Tibial nerve (tissue), 4 donors: ENCODE measurements around the gene RNF212. TPM values are rescaled to one million over a fixed set of nuclear protein-coding genes. Genes with fewer than 3 reads are reported as not detected.

Source experiments
- DNase-seq, 2 donors: peaks; one replicate each; pipeline ENCODE4 v3.0.0-alpha.2; 2019; ENCODE audit warnings: low spot score in 2 of 2
- H3K27ac ChIP-seq, 4 donors: fragments of 200-600 bp; sonication (generic) in 3 of 4; one replicate each; pipeline ENCODE4 v1.5.1; 2017 to 2019; ENCODE audit warnings: mild to moderate bottlenecking in 1 of 4
- H3K27me3 ChIP-seq, 2 donors: fragments of 200-600 bp; sonication (generic) in 1 of 2; one replicate each; pipeline versions ENCODE4 v1.5.1 to v1.6.0; 2017 to 2019
- H3K36me3 ChIP-seq, 3 donors: fragments of 200-600 bp; sonication (generic); one replicate each; pipeline ENCODE4 v1.5.1; 2018 to 2019
- H3K4me1 ChIP-seq, 4 donors: fragments of 200-600 bp; sonication (generic) in 3 of 4; one replicate each; pipeline ENCODE4 v1.5.1; 2017 to 2019
- H3K4me3 ChIP-seq, 4 donors: fragments of 200-600 bp; sonication (generic) in 3 of 4; one replicate each; pipeline ENCODE4 v1.5.1; 2017 to 2019; ENCODE audit warnings: mild to moderate bottlenecking in 1 of 4, moderate library complexity in 1 of 4
- H3K9me3 ChIP-seq, 4 donors: fragments of 200-600 bp; sonication (generic) in 3 of 4; one replicate each; pipeline ENCODE4 v1.5.1; 2017 to 2019
- CTCF ChIP-seq, 5 experiments: fragments of 200-600 bp in 3 of 5; fragments of 450-650 bp in 2 of 5; sonication (generic) in 3 of 5; IDR thresholded peaks; one replicate each; pipeline ENCODE4 v1.5.1; 2016 to 2019; ENCODE audit warnings: antibody characterized with exemption in 5 of 5, mild to moderate bottlenecking in 3 of 5, moderate library complexity in 2 of 5
- EP300 ChIP-seq, 2 donors: sonication (generic); formaldehyde crosslinking; IDR thresholded peaks; one replicate each; pipeline ENCODE4 v1.6.1; 2017; ENCODE audit warnings: antibody characterized with exemption in 2 of 2, mild to moderate bottlenecking in 1 of 2
- POLR2A ChIP-seq, 2 donors: fragments of 450-650 bp; IDR thresholded peaks; one replicate each; pipeline ENCODE4 v1.6.1; 2017; ENCODE audit warnings: antibody characterized with exemption in 2 of 2, mild to moderate bottlenecking in 2 of 2, moderate library complexity in 2 of 2
- WGBS, 2 donors: methylation state at CpG; one replicate each; pipeline ENCODE4 v1.1.5; 2018; 5-methylcytosine and 5-hydroxymethylcytosine counted together
- total RNA-seq, 4 donors: library from RNA; depleted of rRNA; stranded (reverse); fragments of >200 nt; gene quantifications; one replicate each; pipeline ENCODE4 v1.1.0, GENCODE V29; 2016

RNF212 gene
- total RNA-seq, 4 donors from 2014 or later: 2.5 to 24.7 (median 9.8) TPM

GRCh38 chr4:1075809-1076699, 37.3 kb downstream of the RNF212 start:
- no peak for DNase-seq
- H3K9me3 ChIP-seq: no peaks in the 10 kb centered on the region
- no peak for TF ChIP-seq POLR2A (IDR thresholded peaks at IDR 0.05)
- no peak for TF ChIP-seq EP300 (IDR thresholded peaks at IDR 0.05)
- no peak for TF ChIP-seq CTCF (IDR thresholded peaks at IDR 0.05)
- H3K27me3 ChIP-seq: peaks cover 0 to 8% of the 10 kb centered on the region in 2 donors
- peaks cover 0 to 9% (median 0%) of the 10 kb centered on the region in 4 donors for H3K4me1 ChIP-seq
- H3K4me3 ChIP-seq: no peak overlapping the region
- no peaks in the 10 kb centered on the region for H3K36me3 ChIP-seq
- H3K27ac ChIP-seq: no peak overlapping the region
- WGBS, 2 donors: 76 to 84% methylated on average over 6 to 11 of the region's 11 CpGs

- Histone ChIP-seq H3K27me3 (no peaks in the 10 kb centered on the region), H3K27ac (no peak overlapping the region), H3K4me1 (peaks cover 0 to 9% (median 0%) of the 10 kb centered on the region in 4 donors), H3K4me3 (no peak overlapping the region), H3K36me3 (no peaks in the 10 kb centered on the region), H3K9me3 (no peaks in the 10 kb centered on the region)
- WGBS, 2 donors: 70 to 78% methylated on average over 6 to 7 of the region's 7 CpGs
- DNase-seq: no peak
- TF ChIP-seq POLR2A (IDR thresholded peaks at IDR 0.05) (no peak), EP300 (IDR thresholded peaks at IDR 0.05) (no peak), CTCF (IDR thresholded peaks at IDR 0.05) (no peak)
Measured at GRCh38 chr4:1075225-1075624, 38.1 kb downstream of the RNF212 start.

- no peaks in the 10 kb centered on the region for H3K36me3 ChIP-seq
- no peak overlapping the region for H3K4me3 ChIP-seq
- no peak for DNase-seq
- no peak for TF ChIP-seq CTCF (IDR thresholded peaks at IDR 0.05)
- no peak for TF ChIP-seq EP300 (IDR thresholded peaks at IDR 0.05)
- TF ChIP-seq POLR2A (IDR thresholded peaks at IDR 0.05): no peak
- H3K27me3 ChIP-seq: no peaks in the 10 kb centered on the region
- 84 to 86% methylated on average over 9 of the region's 9 CpGs for WGBS, 2 donors
- H3K27ac ChIP-seq: no peak overlapping the region
- peaks cover 0 to 9% (median 0%) of the 10 kb centered on the region in 4 donors for H3K4me1 ChIP-seq
- no peaks in the 10 kb centered on the region for H3K9me3 ChIP-seq
Measured at GRCh38 chr4:1074077-1074476, 39.3 kb downstream of the RNF212 start.

GRCh38 chr4:1072830-1073446, 40.4 kb downstream of the RNF212 start:
- Histone ChIP-seq H3K4me3 (no peak overlapping the region), H3K27ac (no peak overlapping the region), H3K9me3 (no peaks in the 10 kb centered on the region), H3K4me1 (peaks cover 0 to 9% (median 0%) of the 10 kb centered on the region in 4 donors), H3K36me3 (no peaks in the 10 kb centered on the region), H3K27me3 (no peaks in the 10 kb centered on the region)
- 17 to 18% methylated on average over 11 of the region's 11 CpGs for WGBS, 2 donors
- DNase-seq: peak; percentile 45 to 70
- TF ChIP-seq CTCF (IDR thresholded peaks at IDR 0.05) (peak; percentile 50 to 70 (median 63)), POLR2A (IDR thresholded peaks at IDR 0.05) (no peak), EP300 (IDR thresholded peaks at IDR 0.05) (peak in 1 of 2 donors; percentile 33)

- H3K27ac ChIP-seq: no peak overlapping the region
- peaks cover 0 to 9% (median 0%) of the 10 kb centered on the region in 4 donors for H3K4me1 ChIP-seq
- H3K9me3 ChIP-seq: no peaks in the 10 kb centered on the region
- no peak overlapping the region for H3K4me3 ChIP-seq
- no peak for TF ChIP-seq CTCF (IDR thresholded peaks at IDR 0.05)
- TF ChIP-seq POLR2A (IDR thresholded peaks at IDR 0.05): no peak
- TF ChIP-seq EP300 (IDR thresholded peaks at IDR 0.05): no peak
- H3K27me3 ChIP-seq: no peaks in the 10 kb centered on the region
- 90 to 91% methylated on average over 7 of the region's 7 CpGs for WGBS, 2 donors
- no peak for DNase-seq
- H3K36me3 ChIP-seq: no peaks in the 10 kb centered on the region
Measured at GRCh38 chr4:1069394-1069793, 44.0 kb downstream of the RNF212 start.
